HG02798 (cell line): ENCODE results near the gene FAM24A.
"Not testable (repeated sequence)": the region's sequence is repeated elsewhere in the genome, so short reads cannot be mapped to it uniquely, and the experiment has no call there.

Experiments used
- ATAC-seq: cut with Tn5 transposase; IDR thresholded peaks from one replicate; pipeline ENCODE4 v1.9.1; 2021; ENCODE audit warnings: mild to moderate bottlenecking; ENCODE audit not compliant: unreplicated experiment, poor library complexity

FAM24A gene, protein sequence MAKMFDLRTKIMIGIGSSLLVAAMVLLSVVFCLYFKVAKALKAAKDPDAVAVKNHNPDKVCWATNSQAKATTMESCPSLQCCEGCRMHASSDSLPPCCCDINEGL

DNA sequence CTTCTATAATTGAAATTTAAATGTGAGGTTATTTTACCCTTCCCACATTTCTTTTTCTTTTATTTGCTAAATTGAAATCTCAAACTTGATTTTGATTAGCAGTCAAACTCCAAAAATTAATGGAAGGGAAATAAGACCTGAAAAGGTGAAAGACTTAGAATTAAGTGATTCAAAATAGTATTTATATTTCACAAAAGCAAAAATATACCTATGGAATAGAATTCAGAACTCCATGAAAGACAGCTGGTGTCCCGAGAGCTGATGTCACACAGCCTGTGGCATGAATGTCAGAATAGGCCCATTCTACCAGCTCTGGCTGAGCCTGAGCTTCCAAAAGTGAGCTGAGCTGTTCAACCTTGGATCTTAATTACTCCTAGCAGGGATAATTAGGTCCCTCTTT lies at the start of gene FAM24A:
FAM24A (plus strand) TSS at position 301 of the 400 bp plus-strand sequence. CDS start 1,025 bp downstream, outside the sequence.
- no peak for ATAC-seq

DNA sequence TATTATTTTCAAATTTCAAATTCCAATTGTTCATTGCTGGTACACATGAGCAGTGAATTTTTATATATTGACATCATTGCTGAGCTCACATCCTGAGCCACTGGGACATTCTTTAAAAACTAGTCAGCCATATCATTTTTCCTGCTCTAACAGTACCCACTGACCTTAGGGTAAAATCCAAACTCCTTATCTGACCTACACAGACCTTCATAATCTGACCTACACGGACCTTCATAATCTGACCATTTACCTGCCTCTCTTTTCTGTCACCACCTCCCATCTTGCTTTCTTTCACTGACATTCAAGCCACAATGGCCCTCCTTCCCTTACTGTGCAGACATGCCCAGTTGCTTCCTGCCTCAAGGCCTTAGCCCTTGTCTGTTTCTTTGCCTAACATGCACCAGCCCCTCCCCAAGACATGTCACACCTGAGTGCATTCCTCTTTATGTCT lies 48.7 kb upstream of the FAM24A start:
- no peak for ATAC-seq

DNA sequence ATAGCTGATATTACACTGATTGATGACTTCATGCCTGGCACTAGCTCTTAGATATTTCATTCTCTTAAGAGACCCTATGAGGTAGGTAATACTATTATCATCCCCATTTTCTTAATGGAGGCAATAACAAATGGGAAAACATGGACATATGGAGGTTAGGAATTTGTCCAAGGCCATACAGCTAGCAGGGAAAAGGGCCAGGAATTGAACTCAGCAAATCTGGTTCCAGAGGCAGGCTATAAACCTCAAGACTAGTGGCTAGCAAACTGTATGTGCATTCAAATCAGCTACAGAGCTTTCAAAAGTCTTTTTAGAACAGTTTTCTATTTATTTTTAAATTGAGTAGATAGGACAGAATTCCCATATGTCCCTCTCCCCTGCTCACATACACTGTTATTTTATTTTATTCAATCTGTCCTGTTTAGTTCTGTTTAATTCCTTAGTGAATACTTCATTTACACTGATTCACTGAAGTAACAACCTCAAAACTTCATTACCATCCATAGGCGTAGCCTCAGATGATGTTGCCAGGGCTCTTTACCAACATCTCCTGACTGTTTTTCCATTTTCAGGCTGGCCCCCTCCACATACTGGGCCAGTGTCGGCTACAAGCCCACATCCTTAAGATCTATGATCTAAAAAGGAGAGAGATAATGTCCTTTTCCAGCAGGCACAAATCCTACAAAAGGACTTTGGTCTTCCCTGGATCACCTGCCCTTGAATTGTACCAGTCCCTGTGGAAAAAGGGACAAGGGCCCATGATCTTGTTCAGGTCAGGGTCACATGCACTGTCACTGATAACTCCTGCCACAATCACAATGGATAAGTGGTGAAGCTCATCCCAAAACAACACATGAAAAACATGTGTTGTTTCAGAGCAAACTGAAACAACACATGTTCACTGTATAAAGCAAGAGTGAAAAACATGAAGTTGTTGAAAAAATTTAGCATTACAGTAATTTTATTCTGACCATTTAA lies 46.9 kb upstream of the FAM24A start:
- ATAC-seq = no peak

DNA sequence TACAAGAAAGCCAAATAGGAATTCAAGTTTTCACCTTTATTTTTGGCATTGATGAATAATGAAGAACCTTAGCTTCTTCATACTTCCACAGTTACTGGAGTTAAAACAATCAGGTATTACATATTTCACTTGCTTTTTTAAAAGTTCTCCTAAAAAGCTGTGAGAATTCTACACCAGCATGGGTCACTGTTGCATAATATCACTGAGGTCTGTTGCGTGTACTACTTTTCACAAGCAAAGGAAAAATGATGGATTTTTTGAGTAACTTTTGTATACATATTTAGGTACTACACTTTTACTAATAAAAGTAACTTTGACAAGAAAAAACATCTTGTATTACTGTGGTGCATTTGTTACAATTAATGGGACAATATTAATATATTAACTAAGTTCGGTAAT lies 46.2 kb upstream of the FAM24A start:
- no peak for ATAC-seq

DNA sequence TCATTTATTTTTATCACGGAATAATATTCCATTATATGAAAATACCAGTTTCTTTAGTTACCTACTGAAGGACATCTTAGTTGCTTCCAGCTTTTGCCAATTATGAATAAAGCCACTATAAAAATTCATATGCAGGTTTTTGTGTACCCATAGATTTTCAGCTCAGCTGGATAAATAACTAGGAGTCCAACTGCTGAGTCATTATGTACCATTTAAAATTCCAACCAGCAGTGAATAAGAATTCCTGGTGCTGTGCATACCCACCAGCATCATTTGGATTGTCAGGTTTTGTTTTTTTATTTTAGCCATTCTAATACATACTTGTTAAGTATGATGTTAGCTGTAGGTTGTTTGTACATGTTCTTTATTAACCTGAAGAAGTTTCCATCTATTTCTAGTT lies 45.5 kb upstream of the FAM24A start:
- ATAC-seq = no peak

DNA sequence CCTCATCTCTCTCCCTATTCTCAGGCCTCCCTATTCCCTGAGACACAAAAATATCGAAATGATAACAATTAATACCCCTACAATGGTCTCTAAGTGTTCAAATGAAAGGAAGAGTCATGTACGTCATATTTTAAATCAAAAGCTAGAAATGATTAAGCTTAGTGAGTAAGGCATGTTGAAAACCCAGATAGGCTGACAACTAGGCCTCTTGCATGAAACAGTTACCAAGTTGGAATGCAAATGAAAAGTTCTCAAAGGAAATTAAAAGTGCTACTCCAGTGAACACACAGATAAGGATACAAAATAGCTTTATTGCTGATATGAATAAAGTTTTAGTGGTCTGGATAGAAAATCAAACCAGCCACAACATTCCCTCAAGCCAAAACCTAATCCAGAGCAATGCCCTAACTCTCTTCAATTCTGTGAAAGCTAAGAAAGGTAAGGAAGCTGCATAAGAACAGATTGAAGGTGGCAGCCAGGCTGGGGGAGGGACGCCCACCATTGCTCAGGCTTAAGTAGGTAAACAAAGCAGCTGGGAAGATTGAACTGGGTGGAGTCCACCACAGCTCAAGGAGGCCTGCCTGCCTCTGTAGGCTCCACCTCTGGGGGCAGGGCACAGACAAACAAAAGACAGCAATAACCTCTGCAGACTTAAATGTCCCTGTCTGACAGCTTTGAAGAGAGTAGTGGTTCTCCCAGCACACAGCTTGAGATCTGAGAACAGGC lies 43.5 kb upstream of the FAM24A start:
- ATAC-seq = not testable (repeated sequence)

DNA sequence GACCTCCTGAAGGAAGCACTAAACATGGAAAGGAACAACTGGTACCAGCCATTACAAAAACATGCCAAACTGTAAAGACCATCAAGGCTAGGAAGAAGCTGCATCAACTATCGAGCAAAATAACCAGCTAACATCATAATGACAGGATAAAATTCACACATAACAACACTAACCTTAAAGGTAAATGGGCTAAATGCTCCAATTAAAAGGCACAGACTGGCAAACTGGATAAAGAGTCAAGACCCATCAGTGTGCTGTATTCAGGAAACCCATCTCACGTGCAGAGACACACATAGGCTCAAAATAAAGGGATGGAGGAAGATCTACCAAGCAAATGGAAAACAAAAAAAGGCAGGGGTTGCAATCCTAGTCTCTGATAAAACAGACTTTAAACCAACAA lies 41.6 kb upstream of the FAM24A start:
- ATAC-seq = not testable (repeated sequence)

DNA sequence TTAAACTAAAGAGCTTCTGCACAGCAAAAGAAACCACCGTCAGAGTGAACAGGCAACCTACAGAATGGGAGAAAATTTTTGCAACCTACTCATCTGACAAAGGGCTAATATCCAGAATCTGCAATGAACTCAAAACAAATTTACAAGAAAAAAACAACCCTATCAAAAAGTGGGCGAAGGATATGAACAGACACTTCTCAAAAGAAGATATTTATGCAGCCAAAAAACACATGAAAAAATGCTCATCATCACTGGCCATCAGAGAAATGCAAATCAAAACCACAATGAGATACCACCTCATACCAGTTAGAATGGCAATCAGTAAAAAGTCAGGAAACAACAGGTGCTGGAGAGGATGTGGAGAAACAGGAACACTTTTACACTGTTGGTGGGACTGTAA lies 38.5 kb upstream of the FAM24A start:
- ATAC-seq = not testable (repeated sequence)

DNA sequence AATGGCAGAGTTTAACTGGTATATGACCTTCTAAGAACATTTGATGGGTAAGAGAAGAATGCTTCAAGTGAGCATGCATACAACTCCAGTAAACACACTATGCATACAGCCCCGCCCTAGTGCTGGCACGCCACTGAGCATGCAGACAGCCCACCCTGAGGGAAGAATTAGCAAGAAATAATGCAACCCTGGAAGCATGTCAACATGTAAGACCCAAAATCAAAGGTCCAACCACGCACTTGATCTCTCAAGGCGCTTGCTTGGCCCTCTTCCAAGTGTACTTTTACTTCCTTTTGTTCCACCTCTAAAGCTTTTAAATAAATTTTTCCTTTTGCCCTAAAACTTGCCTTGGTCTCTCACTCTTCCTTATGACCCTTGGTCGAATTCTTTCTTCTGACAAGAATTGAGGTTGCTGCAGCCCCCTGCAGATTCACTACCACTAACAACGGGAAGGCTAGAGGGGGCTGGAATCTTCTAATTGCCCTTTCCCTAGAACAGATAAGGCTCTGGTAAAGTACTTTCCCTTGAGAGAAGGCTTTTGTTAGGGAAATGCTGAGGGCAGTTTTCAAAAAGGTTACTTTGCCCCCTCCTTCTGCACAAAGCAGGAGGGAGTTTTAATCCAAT lies 34.5 kb upstream of the FAM24A start:
- no peak for ATAC-seq

DNA sequence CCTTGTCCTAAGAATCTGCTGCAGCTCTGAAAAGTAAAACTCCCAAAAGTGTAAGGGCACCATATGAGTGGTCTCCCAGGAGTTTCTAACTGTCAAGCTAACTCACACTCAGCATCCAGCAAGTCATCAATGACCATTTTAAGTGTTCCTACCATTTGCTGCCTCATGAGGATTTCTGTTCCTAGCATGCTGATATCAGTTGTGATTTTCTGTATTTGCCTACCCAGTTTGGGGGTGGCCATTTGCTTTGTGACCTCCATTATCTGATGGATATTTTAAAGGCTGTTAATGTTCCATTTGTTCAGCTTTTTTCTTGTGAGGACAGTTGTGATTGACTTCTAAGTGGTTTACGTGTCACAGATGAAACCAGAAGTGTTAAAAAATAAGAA lies 33.9 kb upstream of the FAM24A start:
- ATAC-seq = no peak

DNA sequence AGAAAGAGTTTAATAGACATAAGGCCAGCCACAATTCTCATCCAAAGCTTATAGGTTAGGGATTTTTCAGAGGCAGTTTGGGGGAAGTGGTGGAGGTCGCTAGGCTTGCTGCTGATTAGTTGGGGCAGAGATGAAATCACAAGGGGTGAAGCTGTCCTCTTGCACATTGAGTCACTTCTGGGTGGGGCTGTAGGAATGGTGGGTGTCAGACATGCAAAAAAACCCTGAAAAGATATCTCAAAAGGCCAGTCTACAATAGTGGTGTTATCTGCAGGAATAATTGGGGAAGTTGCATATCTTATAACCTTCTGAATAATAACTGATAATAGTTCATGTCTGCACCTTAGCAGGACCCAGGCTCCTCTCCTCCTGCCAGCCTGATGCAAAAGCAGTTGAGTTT lies 33.1 kb upstream of the FAM24A start:
- ATAC-seq = no peak

DNA sequence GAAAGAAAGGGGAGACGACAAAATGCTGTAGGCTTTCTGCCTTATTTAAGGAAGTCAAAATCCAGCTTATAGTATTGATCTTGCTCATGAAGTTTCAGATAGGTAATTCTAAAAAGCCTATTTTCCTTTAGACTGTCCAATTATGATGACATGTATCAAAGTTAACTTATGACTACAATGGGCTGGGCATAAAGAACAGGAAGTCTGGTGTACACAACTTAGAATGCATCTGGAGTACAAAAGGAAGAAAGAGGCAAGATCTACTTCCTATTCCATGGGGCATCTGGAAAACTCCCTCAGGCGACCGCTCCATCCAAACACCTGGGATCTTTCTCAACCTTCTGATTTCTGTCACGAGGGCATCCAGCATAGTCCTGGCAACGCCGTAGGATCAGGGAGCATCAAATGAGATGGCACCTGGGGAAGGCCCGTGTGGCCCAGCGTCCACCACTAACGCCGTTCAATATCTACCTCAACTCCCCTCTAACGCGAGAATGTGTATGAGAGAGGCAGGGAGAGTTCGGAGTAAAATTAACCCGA lies 31.5 kb upstream of the FAM24A start:
- ATAC-seq = peak; percentile 15

DNA sequence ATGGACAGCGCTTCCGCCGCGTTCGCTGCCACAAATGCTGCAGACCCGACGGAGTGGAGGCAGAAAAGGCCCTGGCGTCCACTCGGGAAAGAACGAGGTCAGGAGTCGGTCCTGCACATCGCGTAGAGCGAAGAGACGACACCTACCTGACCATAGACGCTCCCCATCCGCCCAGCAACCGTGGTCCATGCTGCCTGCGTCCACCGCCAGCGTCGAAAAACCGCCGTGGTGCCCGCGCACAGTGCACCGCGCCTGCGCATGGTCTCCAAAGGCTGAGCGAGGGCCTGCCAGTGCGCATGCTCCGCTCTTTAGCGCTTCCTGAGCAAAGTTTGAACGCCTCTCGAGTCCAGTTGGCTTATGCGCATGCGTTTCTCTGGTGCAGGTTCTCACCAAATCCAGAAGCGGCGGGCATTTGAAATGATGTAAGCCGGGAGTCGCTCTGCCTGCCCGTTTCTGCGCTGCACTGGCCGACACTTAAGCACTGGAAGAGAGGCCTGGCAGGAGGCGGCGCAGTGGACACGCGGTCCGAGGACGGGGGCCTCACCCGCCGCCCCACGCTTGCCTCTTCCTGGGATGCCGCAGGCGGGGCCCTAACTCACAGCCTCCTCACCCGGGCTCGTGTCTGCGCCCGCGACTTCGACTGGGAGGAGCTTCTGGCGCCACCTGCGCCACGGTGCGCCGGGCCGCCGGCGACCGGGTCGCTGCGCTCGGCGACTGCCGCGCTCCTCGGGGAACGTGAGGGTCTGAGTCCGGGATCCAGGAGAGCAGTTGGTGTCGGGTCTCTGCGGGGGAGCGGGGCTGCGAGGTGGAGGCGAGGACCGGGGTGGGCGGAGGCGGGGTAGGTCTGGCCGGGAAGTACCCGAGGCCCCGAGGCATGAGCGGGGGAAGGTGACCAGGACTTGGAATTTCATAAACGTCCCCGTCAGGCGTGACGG lies 30.8 kb upstream of the FAM24A start, which contains the start of gene FAM24B:
FAM24B (minus strand) TSS at position 243 of the 935 bp plus-strand sequence. CDS start 29,066 bp downstream, outside the sequence.
- ATAC-seq = peak; percentile 82

DNA sequence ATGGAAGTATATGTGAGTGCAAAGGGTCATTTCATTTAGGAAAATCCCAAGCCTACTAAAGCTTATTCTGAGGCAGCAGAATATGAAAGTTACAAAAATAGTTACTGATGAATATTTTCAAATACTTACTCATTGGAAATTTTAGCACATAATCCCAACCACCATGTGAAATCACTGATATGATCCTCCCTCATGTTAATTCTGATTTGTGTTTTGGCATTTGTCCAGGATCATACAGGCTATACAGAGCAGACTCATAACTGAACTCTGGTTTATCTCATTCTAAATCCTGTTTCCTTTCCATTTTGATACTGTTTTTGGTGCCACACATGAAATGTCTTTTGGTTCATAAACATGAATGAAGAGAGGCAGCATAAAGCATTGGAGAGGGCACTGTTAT lies 27.6 kb upstream of the FAM24A start:
- no peak for ATAC-seq

DNA sequence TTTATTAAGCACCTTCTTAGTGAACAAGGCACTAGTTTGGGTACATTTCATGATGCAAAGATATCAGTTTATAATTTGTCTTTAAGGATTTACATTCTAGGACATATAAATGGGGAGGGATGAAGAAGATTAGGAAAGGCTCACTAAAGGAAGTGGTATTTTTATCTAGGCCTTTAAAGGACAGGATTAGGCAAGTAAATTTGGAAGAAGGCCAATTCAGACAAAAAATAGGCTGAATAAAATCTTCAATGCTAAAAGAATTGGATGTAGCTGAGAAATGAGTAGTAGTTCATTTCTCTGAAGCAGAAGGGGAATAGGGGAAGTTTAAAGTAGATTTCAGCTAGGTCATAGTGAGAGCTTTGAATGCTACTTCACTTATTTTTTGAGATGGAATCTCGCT lies 26.2 kb upstream of the FAM24A start:
- ATAC-seq = no peak

DNA sequence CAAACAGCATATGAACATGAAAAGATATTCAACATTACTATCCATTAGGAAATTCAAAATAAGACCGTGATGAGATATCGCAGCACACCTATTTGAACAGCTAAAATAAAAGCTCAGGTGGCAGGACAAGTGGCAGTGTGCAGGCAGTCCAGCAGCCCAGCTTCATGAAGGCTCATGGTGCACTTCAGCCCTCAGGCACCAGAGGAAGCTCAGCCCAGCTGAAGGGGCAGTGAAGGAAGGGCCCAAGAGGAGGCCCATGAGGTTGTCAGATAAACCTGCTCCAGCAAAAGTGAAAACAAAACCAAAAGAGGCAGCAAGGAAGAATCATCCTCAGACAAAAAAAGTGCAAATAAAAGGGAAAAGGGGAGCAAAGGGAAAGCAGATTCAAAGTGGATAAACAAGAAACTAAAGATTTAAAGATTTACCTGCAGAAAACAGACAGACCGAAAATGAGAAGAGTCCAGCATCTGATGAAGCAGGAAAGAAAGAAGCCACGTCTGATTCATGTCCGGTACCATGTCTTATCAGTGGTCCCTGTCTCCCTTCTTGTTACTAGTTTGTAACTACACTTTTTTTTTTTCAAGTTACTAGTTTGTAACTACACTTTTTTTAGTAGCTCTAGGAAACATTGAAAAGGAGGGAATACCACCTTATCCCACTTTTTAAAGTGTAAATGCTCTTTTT lies 16.0 kb upstream of the FAM24A start:
- ATAC-seq = no peak

DNA sequence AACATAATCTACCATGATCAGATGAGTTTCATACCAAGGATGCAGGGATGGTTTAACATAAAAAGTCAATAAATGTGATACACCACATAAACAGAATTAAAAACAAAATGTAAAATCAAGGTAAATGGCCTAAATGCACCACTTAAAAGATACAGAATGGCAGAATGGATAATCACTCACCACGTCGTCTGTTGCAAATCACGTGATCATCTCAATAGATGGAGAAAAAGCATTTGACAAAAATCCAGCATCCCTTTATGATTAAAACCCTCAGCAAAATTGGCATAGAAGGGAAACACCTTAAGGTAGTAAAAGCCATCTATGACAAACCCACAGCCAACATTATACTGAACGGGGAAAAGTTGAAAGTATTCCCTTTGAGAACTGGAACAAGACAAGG lies 6.5 kb upstream of the FAM24A start:
- not testable (repeated sequence) for ATAC-seq

DNA sequence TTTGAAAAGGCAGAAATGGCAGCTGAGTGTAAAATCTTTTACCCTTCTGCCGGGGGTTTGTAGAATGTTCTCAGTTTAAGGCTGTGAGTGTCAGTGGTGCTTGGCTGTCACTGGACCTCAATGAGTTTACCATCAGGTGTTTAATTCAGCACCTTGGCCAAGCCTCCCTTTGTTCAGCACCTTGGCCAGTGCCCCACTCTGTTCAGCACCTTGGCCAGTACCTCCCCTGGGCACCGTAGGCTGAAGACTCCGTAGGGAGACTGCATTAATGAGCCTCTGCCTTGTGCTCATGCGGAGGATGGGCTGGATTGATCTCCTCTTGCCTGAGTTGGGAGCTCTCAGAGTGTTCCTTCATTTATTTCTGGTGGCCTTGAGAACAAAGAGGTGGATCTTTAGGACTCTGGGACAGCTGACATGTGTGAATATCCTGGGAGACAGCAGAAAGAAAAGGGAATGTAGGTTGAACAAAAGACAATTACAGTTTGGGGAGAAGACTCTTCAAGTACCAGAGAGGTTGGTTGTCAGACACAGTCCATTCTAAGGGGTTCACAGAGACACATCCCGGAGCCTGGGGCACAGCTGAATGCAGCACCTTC lies 1.6 kb downstream of the FAM24A start:
- ATAC-seq = no peak
